RWPE2 (cell line): ENCODE data around the gene N4BP2L2.

ENCODE experiments used
- ATAC-seq: fragments of 200-7000 bp; cut with Tn5 transposase; 3 replicates; pipeline ENCODE4 v1.9.1; 2021; ENCODE audit warnings: low read depth
- DNase-seq: peaks from one replicate; pipeline ENCODE4 v3.0.0-alpha.2; 2020; ENCODE audit warnings: low spot score
- H3K27ac ChIP-seq: fragments of 450-650 bp; 2 replicates; pipeline ENCODE4 v1.5.1; 2017; ENCODE audit warnings: mild to moderate bottlenecking; ENCODE audit not compliant: poor library complexity, severe bottlenecking
- H3K27me3 ChIP-seq: fragments of 250-450 bp; sonication (Bioruptor Pico); 2 replicates; pipeline ENCODE4 v1.5.1; 2021; ENCODE audit warnings: mild to moderate bottlenecking, moderate library complexity; ENCODE audit not compliant: insufficient read depth, poor library complexity, severe bottlenecking
- H3K36me3 ChIP-seq: fragments of 250-450 bp; sonication (Bioruptor Pico); 2 replicates; pipeline ENCODE4 v1.5.1; 2020; ENCODE audit warnings: low read depth, mild to moderate bottlenecking, moderate library complexity
- H3K4me1 ChIP-seq: fragments of 250-450 bp; sonication (Bioruptor Pico); 2 replicates; pipeline ENCODE4 v1.5.1; 2021; ENCODE audit warnings: mild to moderate bottlenecking, moderate library complexity; ENCODE audit not compliant: insufficient read depth, poor library complexity, severe bottlenecking
- H3K4me3 ChIP-seq: fragments of 250-450 bp; sonication (Bioruptor Pico); 2 replicates; pipeline ENCODE4 v1.5.1; 2021; ENCODE audit warnings: mild to moderate bottlenecking, moderate library complexity; ENCODE audit not compliant: severe bottlenecking
- H3K9me3 ChIP-seq: fragments of 250-450 bp; sonication (Bioruptor Pico); 2 replicates; pipeline ENCODE4 v1.5.1; 2021; ENCODE audit warnings: mild to moderate bottlenecking, moderate library complexity; ENCODE audit not compliant: severe bottlenecking
- CTCF ChIP-seq: fragments of 450-650 bp; IDR thresholded peaks from one replicate; pipeline ENCODE4 v1.5.1; 2017; ENCODE audit warnings: mild to moderate bottlenecking, moderate library complexity; ENCODE audit not compliant: poor library complexity, severe bottlenecking

Gene N4BP2L2

GRCh38 chr13:32384702-32385101 is 153.9 kb downstream of the N4BP2L2 start:
- ATAC-seq: no peak
- H3K4me1 ChIP-seq: no peaks in the 10 kb centered on the region
- DNase-seq: no peak
- no peak overlapping the region for H3K4me3 ChIP-seq
- no peaks in the 10 kb centered on the region for H3K9me3 ChIP-seq
- no peak for TF ChIP-seq CTCF
- H3K27me3 ChIP-seq: no peaks in the 10 kb centered on the region
- H3K36me3 ChIP-seq: peaks cover 33% of the 10 kb centered on the region
- no peak overlapping the region for H3K27ac ChIP-seq

- no peaks in the 10 kb centered on the region for H3K4me1 ChIP-seq
- TF ChIP-seq CTCF: no peak
- H3K4me3 ChIP-seq: no peak overlapping the region
- DNase-seq (no peak), ATAC-seq (no peak)
- peaks cover 40% of the 10 kb centered on the region for H3K36me3 ChIP-seq
- no peaks in the 10 kb centered on the region for H3K9me3 ChIP-seq
- no peaks in the 10 kb centered on the region for H3K27me3 ChIP-seq
- no peak overlapping the region for H3K27ac ChIP-seq
Measured at GRCh38 chr13:32383836-32384618, 154.6 kb downstream of the N4BP2L2 start.
